ENCODE measurements around the gene FAM181A.

FAM181A gene

DNA sequence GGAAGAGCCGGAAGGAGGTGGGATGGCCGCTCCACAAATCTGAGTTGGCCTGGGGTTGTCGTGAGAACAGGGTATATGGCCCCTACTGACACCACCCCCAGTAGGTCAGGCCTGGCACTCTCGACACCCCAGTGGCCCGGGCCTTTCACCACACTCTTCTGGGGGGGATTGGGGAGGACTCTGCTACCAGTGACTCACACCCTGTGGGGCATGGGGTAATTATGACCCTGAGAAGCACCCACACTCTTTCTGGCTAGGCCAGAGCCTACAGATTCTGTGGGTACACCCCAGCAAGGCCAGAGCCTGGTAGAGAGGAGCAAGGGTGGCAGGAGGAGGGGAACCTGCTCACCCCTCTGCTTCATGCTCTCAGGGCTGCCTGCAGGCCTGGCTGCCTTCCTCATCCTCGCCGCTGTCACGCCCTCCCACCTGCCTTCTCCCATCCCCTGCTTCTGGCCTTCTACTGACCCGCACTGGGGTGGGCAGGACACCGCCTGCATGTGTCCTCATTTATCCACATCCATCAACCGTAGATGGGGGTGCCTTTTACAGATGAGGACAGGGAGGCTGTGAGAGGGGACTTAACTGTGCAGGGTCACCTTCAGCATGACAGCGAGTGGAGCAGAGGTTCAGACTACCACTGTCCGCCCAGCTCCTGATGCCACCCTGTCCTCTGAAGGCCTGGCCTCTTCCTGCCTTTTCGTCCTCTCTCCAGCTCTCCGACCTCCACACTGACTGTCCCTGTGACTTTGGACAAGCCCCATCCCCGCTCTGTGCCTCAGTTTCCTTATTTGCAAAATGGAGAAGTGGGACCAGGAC lies 30.8 kb downstream of the FAM181A start:
- Histone ChIP-seq H3K9me3 (ENCODE audit: insufficient read depth, low read length, severe bottlenecking) (no peaks in the 10 kb centered on the region), H3K4me1 (ENCODE audit: insufficient read depth, low read length) (no peaks in the 10 kb centered on the region), H3K27me3 (ENCODE audit: insufficient read depth, low read length, poor library complexity) (no peaks in the 10 kb centered on the region), H2AFZ (ENCODE audit: low read depth, low read length) (no peak overlapping the region), H3K4me2 (ENCODE audit: insufficient read depth, low read length) (no peak overlapping the region), H3K9ac (ENCODE audit: low read depth, low read length) (no peak overlapping the region), H3K36me3 (ENCODE audit: insufficient read depth, low read length) (no peaks in the 10 kb centered on the region), H4K20me1 (ENCODE audit: insufficient read depth, low read length) (peaks cover 5% of the 10 kb centered on the region; the same call in 1 of the 2 replicates), H3K4me3 (ENCODE audit: low read depth in 1 of 2, low read length in 2 of 2) (no peak overlapping the region), H3K27ac (ENCODE audit: low read length) (no peak overlapping the region), H3K79me2 (ENCODE audit: insufficient read depth, low read length) (no peaks in the 10 kb centered on the region)
- ATAC-seq (ENCODE audit: insufficient read depth, low read depth) (no peak), DNase-seq (no peak)
- no peak for TF ChIP-seq EZH2 (IDR thresholded peaks at IDR 0.05; ENCODE audit: borderline replicate concordance, low read depth, low read length, severe bottlenecking)
- TF ChIP-seq, protein P1, sequence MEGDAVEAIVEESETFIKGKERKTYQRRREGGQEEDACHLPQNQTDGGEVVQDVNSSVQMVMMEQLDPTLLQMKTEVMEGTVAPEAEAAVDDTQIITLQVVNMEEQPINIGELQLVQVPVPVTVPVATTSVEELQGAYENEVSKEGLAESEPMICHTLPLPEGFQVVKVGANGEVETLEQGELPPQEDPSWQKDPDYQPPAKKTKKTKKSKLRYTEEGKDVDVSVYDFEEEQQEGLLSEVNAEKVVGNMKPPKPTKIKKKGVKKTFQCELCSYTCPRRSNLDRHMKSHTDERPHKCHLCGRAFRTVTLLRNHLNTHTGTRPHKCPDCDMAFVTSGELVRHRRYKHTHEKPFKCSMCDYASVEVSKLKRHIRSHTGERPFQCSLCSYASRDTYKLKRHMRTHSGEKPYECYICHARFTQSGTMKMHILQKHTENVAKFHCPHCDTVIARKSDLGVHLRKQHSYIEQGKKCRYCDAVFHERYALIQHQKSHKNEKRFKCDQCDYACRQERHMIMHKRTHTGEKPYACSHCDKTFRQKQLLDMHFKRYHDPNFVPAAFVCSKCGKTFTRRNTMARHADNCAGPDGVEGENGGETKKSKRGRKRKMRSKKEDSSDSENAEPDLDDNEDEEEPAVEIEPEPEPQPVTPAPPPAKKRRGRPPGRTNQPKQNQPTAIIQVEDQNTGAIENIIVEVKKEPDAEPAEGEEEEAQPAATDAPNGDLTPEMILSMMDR (IDR thresholded peaks at IDR 0.05; ENCODE audit: borderline replicate concordance, extremely low read depth, low read length, poor library complexity, severe bottlenecking) = no peak

DNA sequence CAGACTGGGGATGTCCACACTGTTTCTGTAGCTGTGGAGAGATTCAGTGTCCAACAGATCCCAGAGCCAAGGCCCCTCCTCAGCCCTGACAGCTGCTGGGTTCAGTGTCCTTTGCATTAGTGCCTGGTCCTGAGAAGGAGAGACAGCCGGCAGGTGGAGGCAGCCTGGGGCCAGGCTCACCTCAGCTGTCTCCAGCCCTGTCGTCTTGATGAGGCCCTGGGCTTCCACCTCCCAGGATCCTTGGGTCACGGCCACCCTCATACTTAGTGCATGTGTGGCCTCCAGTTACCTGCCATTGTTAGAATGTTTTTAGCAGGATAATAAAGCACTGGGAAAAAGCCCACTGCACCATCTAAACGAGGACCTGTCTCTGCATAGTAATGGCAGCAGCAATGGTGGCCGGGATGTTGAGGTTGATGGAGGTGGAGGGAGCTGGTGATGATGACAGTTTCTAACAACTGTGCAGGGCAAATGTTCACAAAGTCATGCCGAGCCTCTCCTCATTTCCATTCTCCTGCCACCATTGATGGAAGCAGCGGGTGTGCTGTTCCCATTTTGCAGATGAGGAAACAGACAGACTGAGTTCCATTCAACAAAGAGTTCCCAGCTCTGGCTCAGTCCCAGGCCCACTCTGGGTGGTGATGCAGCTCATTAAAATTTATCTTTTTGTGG lies 31.6 kb downstream of the FAM181A start:
- H4K20me1 ChIP-seq (ENCODE audit: insufficient read depth, low read length) = peaks cover 5% of the 10 kb centered on the region; the same call in 1 of the 2 replicates
- no peak overlapping the region for H3K27ac ChIP-seq (ENCODE audit: low read length)
- H3K4me3 ChIP-seq (ENCODE audit: low read depth in 1 of 2, low read length in 2 of 2) = no peak overlapping the region
- H3K4me1 ChIP-seq (ENCODE audit: insufficient read depth, low read length) = no peaks in the 10 kb centered on the region
- DNase-seq = no peak
- H3K9me3 ChIP-seq (ENCODE audit: insufficient read depth, low read length, severe bottlenecking) = no peaks in the 10 kb centered on the region
- H3K36me3 ChIP-seq (ENCODE audit: insufficient read depth, low read length) = no peaks in the 10 kb centered on the region
- no peaks in the 10 kb centered on the region for H3K79me2 ChIP-seq (ENCODE audit: insufficient read depth, low read length)
- no peak for ATAC-seq (ENCODE audit: insufficient read depth, low read depth)
- no peak overlapping the region for H3K9ac ChIP-seq (ENCODE audit: low read depth, low read length)
- no peak overlapping the region for H2AFZ ChIP-seq (ENCODE audit: low read depth, low read length)
- no peak overlapping the region for H3K4me2 ChIP-seq (ENCODE audit: insufficient read depth, low read length)
- H3K27me3 ChIP-seq (ENCODE audit: insufficient read depth, low read length, poor library complexity) = no peaks in the 10 kb centered on the region
- TF ChIP-seq, protein P1 (IDR thresholded peaks at IDR 0.05; ENCODE audit: borderline replicate concordance, extremely low read depth, low read length, poor library complexity, severe bottlenecking) = no peak
- TF ChIP-seq EZH2 (IDR thresholded peaks at IDR 0.05; ENCODE audit: borderline replicate concordance, low read depth, low read length, severe bottlenecking) = no peak

DNA sequence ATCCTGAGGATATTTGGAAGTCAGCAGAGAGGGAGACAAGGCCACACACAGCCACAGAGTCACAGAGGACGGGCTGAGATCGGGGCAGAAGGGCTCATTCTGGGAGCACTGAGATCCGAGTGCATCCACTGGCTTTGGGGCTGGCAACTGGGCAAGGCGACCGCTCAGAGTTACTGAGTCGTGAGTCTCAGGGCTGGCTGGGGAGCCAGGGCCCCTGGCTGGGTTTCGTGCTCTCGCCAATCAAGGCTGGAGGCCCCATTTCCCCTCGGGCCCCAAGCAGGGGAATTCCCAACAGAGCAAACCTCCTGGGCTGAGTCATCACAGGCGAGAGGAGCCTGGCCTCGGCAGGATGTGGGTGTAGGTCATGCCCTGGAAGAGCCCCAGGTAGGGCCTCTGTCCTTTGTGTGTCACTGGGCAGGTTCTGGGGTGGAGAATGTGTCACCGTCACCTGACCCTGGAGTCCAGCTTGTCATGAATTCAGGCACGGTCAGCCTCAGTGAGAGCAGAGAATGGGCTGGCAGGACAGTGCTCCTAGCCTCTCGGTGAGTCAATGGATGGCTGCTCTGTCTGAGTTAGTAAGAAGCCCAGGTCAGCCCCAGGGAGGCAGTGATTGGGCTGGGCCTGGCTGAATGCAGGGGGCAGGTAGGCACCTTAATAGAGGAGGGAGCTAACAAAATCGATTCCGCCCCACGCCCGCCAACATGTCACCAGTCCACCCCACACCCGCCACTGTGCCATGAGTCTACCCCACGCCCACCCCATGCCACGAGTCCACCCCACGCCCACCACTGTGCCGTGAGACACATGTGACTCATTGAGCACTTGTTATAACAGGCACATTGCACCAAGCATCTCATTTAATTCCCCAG lies 32.3 kb downstream of the FAM181A start:
- H3K4me1 ChIP-seq (ENCODE audit: insufficient read depth, low read length) = no peaks in the 10 kb centered on the region
- H3K9ac ChIP-seq (ENCODE audit: low read depth, low read length) = no peak overlapping the region
- peak; percentile 86 for ATAC-seq (ENCODE audit: insufficient read depth, low read depth)
- no peaks in the 10 kb centered on the region for H3K36me3 ChIP-seq (ENCODE audit: insufficient read depth, low read length)
- H3K4me3 ChIP-seq (ENCODE audit: low read depth in 1 of 2, low read length in 2 of 2) = no peak overlapping the region
- peak; percentile 59 for DNase-seq
- TF ChIP-seq, protein P1 (IDR thresholded peaks at IDR 0.05; ENCODE audit: borderline replicate concordance, extremely low read depth, low read length, poor library complexity, severe bottlenecking) = no peak
- TF ChIP-seq EZH2 (IDR thresholded peaks at IDR 0.05; ENCODE audit: borderline replicate concordance, low read depth, low read length, severe bottlenecking) = no peak
- H3K4me2 ChIP-seq (ENCODE audit: insufficient read depth, low read length) = no peak overlapping the region
- no peaks in the 10 kb centered on the region for H3K9me3 ChIP-seq (ENCODE audit: insufficient read depth, low read length, severe bottlenecking)
- no peak overlapping the region for H3K27ac ChIP-seq (ENCODE audit: low read length)
- no peak overlapping the region for H2AFZ ChIP-seq (ENCODE audit: low read depth, low read length)
- no peaks in the 10 kb centered on the region for H3K79me2 ChIP-seq (ENCODE audit: insufficient read depth, low read length)
- peaks cover 2% of the 10 kb centered on the region; the same call in 1 of the 2 replicates for H4K20me1 ChIP-seq (ENCODE audit: insufficient read depth, low read length)
- peaks cover 2% of the 10 kb centered on the region for H3K27me3 ChIP-seq (ENCODE audit: insufficient read depth, low read length, poor library complexity)

All from DND-41 (cell line).